ENCODE results near the gene TAF1B.
"Not testable (repeated sequence)": the region's sequence is repeated elsewhere in the genome, so short reads cannot be mapped to it uniquely, and the experiment has no call there.

Gene TAF1B

DNA sequence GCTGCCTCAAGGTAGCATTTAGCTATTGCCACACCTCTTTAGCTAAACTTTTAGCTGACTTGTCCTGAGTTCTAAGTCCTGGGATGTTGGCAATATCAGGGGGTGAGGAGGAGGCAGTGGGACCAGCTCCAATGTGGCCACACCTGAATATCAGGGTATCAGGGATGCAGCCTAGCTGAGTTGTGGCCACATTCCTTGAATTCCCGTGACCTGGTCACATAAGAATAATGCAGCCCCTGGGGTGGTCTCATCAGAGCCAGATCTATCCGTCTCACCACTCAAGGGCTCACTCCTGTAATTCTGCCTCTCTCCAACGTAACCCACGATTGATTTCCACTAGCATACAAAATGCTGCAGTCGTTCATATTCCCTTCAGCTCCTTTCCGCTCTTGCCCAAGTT is 11.6 kb upstream of the TAF1B start:
- DNase-seq (ENCODE audit: low read depth in 2 of 2): no peak

DNA sequence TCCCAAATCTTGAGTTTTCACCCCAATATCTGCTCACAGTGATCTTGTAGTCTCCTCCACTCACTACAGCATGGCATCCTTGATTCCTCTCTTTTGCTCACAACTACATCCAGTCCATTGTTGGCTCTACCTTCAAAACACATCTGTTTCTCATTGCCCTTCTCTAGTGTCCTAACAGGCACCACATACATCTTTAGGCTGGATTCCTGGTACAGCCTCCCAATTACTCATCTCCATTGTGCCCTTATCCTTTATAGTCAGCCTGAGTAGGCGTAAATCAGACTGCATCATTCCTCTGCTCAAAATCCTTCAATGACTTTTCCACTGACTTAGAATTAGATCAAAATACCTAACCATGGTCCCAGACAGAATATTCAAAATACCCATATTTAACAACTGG is 10.7 kb upstream of the TAF1B start:
- no peak for DNase-seq (ENCODE audit: low read depth in 2 of 2)

- DNase-seq (ENCODE audit: low read depth in 2 of 2): not testable (repeated sequence)
Observed at GRCh38 chr2:9835068-9835467, 8.2 kb upstream of the TAF1B start.

GRCh38 chr2:9836074-9836473 is 7.2 kb upstream of the TAF1B start:
- DNase-seq (ENCODE audit: low read depth in 2 of 2): no peak

DNA sequence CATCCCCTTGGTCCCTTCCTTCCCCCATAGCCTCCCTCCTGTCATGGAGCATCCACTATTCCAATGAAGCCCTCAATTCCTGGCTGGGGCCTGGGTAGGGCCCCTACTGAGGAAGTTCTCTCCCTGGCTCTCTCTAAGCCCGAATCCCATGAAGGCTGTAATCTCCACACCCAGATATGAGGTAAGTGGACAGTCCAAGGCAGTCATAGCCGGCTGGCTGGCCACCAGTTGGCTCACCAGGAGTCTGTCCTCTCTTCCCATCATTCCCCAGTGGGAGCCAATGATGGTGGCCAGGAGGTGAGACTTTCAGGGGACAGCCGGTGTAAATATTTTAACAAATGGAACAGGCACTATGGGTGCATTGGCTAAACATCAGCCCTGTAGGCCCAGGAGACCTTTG is 6.8 kb upstream of the TAF1B start:
- DNase-seq (ENCODE audit: low read depth in 2 of 2): no peak

- DNase-seq (ENCODE audit: low read depth in 2 of 2): no peak
Observed at GRCh38 chr2:9837451-9837850, 5.8 kb upstream of the TAF1B start.

- no peak for DNase-seq (ENCODE audit: low read depth in 2 of 2)
Observed at GRCh38 chr2:9838391-9838790, 4.9 kb upstream of the TAF1B start.

GRCh38 chr2:9842487-9843228 is 616 bp upstream of the TAF1B start:
- DNase-seq (ENCODE audit: low read depth in 2 of 2): no peak

- DNase-seq (ENCODE audit: low read depth in 2 of 2): no peak
Observed at GRCh38 chr2:9844036-9844483, 786 bp downstream of the TAF1B start.

- DNase-seq (ENCODE audit: low read depth in 2 of 2): no peak
Observed at GRCh38 chr2:9844576-9844975, 1.3 kb downstream of the TAF1B start.

DNA sequence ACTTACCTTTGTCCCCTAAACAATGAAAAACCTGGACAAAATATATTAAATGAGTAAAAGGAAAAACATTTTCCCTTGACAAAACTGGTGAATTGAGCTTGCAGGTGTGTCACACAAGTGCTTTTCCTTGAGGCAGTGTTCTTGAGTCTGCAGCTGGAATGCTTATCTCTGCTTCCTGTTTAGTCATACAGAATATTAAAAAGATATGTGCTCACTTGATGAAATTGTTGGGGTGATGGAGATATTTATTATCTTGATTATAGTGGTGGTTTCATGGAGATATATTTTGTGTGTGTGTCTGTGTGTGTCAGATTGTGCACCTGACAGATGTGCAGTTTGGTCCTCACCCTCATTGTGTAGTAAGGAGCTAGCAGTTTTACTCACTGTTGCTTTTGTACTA is 3.3 kb downstream of the TAF1B start:
- DNase-seq (ENCODE audit: low read depth in 2 of 2): no peak

DNA sequence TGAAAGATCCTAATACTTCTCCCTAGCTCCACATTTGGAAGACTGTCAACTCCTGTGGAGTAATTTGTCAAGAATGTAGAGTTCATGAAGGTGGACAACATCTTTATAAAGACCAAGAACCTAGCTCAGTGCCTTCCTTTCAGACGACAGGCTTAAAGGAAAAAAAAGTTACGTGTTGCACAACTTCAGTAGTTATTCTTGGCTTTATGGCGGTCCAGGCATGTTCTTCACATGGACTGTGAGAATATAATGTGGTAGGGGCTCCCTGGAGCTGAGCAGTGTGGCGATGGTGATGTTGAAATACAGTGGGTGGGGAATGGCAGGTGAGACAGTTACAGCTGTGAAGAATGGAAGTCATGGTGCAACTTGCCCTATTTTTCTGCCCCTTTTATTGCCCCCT is 3.9 kb downstream of the TAF1B start:
- DNase-seq (ENCODE audit: low read depth in 2 of 2): no peak

- DNase-seq (ENCODE audit: low read depth in 2 of 2): no peak
Observed at GRCh38 chr2:9852881-9853280, 9.6 kb downstream of the TAF1B start.

DNA sequence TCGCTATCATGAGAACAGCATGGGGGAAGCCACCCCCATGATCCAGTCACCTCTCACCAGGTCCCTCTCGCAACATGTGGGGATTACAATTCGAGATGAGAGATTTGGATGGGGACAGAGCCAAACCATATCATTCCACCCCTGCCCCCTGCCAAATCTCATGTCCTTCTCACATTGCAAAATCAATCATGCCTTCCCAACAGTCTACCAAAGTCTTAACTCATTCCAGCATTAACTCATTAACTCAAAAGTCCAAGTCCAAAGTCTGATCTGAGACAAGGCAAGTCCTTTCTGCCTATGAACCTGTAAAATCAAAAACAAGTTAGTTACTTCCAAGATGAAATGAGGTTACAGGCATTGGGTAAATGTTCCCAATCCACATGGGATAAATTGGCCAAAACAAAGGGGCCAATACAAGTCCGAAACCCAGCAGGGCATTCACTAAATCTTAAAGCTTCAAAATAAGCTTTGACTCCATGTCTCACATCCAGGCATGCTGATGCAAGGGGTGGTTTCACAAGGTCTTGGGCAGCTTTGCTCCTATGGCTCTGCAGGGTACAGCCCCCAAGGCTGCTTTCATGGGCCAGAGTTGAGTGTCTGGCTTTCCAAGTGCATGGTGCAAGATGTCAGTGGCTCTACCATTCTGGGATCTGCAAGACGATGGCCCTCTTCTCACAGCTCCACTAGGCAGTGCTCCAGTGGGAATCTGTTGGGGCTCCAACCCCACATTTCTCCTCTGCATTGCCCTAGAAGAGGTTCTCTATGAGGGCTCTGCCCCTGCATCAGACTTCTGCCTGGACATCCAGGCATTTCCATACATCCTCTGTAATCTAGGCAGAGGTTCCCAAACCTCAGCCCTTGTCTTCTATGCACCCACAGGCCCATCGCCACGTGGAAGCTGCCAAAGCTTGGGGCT is 14.8 kb downstream of the TAF1B start:
- no peak for DNase-seq (ENCODE audit: low read depth in 2 of 2)

DNA sequence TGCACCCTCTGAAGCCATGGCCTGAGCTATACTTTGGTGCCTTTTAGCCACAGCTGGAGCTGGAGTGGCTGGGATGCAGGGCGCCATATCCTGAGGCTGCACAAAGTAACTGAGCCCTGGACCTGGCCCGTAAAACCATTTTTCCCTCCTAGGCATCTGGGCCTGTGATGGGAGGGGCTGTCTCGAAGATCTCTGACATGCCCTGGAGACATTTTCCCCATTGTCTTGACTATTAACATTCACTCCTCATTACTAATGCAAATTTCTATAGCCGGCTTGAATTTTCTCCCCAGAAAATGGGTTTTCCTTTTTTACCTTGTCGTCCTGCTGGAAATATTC is 15.4 kb downstream of the TAF1B start:
- DNase-seq (ENCODE audit: low read depth in 2 of 2): no peak

DNA sequence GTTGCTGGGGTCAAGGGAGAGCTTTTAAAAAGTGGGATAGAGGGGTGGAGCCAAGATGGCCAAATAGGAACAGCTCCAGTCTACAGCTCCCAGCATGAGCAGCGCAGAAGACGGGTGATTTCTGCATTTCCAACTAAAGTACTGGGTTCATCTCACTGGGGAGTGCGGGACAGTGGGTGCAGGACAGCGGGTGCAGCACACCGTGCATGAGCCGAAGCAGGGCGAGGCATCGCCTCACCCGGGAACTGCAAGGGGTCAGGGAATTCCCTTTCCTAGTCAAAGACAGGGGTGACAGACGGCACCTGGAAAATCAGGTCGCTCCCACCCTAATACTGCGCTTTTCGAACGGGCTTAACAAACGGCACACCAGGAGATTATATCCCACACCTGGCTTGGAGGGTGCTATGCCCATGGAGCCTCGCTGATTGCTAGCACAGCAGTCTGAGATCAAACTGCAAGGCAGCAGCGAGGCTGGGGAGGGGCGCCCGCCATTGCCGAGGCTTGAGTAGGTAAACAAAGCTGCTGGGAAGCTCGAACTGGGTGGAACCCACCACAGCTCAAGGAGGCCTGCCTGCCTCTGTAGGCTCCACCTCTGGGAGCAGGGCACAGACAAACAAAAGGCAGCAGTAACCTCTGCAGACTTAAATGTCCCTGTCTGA is 17.8 kb downstream of the TAF1B start:
- DNase-seq (ENCODE audit: low read depth in 2 of 2): not testable (repeated sequence)

- no peak for DNase-seq (ENCODE audit: low read depth in 2 of 2)
Observed at GRCh38 chr2:9867881-9868280, 24.6 kb downstream of the TAF1B start.

DNA sequence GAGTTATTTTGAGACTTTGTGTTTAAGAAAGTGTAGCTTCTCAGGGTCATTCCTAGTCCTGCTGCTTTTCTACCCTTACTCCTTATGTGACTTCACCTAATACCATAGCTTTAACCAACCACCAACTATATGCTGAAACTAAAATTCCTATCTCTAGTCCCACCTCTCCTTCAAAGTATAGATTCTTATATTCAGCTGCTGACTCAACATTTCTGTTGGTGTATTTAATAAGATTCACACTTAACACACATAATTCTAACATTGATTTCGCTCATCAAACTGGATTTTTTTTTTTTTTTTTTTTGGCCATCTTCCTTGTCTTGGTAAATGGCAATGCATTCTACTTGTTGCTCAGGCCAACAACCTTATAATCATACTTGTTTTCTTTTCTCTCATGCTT is 30.1 kb downstream of the TAF1B start:
- DNase-seq (ENCODE audit: low read depth in 2 of 2): no peak

DNA sequence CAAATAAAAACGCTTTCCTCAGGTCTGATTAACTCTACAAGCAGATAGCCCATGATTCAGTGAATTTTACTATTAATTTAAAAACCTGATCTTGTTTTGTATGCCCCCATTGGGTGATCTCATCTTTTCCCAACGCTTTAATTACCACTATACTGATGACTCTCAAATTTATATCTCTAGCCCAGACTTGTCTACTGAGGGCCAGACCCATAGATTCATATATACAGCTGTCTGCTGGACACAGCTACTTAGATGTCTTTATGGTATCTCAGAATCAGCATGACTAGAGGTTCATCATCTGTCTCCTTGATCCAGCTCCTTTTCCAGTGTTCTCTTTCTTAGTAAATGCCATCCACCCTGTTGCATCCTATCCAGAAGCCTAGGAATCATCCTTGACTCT is 33.8 kb downstream of the TAF1B start:
- DNase-seq (ENCODE audit: low read depth in 2 of 2): no peak

DNA sequence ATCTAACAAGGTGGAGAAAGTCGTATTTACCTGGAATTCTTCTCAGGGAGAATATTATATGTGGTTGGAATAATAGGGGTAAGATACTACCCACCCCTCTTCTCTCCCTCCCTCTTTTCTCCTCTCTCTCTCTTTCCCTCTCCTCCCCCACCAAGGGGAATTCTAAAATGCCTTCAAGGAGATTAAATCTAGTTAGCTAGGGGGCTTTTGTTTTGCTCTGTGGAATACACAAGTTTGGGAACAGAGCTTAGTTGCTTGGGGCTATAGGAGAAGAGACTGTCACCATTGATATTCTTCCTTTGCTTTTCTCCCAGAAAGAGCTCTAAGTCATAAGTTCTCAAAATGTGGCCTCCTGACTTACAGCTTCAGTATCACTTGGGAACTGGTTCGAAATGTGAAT is 34.5 kb downstream of the TAF1B start:
- DNase-seq (ENCODE audit: low read depth in 2 of 2): no peak

GRCh38 chr2:9879455-9880194 is 36.4 kb downstream of the TAF1B start:
- DNase-seq (ENCODE audit: low read depth in 2 of 2): no peak

GRCh38 chr2:9883897-9884296 is 40.6 kb downstream of the TAF1B start:
- no peak for DNase-seq (ENCODE audit: low read depth in 2 of 2)

Measured in fibroblast of skin of left biceps (primary cell).